ENCODE measurements around the gene SRCAP. TPM values are rescaled to one million over a fixed set of nuclear protein-coding genes. Genes with fewer than 3 reads are reported as not detected.

SRCAP gene
- total RNA-seq, 2 donors from 2014 or later = 27.5 to 30.0 TPM

GRCh38 chr16:30767767-30768465 is 68.9 kb downstream of the SRCAP start:
- Histone ChIP-seq H3K4me3 (no peak overlapping the region), H3K9me3 (no peaks in the 10 kb centered on the region), H3K4me1 (peaks cover 13% of the 10 kb centered on the region), H3K36me3 (replicated peaks in 1 of 2; ENCODE audit: insufficient read depth in 1 of 2, low read depth in 2 of 2) (peaks cover 27 to 68% of the 10 kb centered on the region in 2 donors), H3K27ac (no peak overlapping the region), H3K27me3 (no peaks in the 10 kb centered on the region)
- 90 to 94% methylated on average over 17 to 18 of the region's 18 CpGs for WGBS, 2 donors
- intact Hi-C loops (cut with DNase I) = no loop called here
- no peak for TF ChIP-seq POLR2A (IDR thresholded peaks at IDR 0.05)
- ATAC-seq (no peak), DNase-seq (no peak)

- H3K9me3 ChIP-seq = no peaks in the 10 kb centered on the region
- no peak overlapping the region for H3K4me3 ChIP-seq
- peaks cover 6% of the 10 kb centered on the region for H3K4me1 ChIP-seq
- no peak overlapping the region for H3K27ac ChIP-seq
- WGBS, 2 donors = 92 to 96% methylated on average over 23 of the region's 23 CpGs
- intact Hi-C loops (cut with DNase I) = no loop called here
- DNase-seq = no peak
- no peak for ATAC-seq
- H3K27me3 ChIP-seq = no peaks in the 10 kb centered on the region
- peaks cover 27 to 68% of the 10 kb centered on the region in 2 donors for H3K36me3 ChIP-seq (replicated peaks in 1 of 2; ENCODE audit: insufficient read depth in 1 of 2, low read depth in 2 of 2)
- TF ChIP-seq, protein P1, sequence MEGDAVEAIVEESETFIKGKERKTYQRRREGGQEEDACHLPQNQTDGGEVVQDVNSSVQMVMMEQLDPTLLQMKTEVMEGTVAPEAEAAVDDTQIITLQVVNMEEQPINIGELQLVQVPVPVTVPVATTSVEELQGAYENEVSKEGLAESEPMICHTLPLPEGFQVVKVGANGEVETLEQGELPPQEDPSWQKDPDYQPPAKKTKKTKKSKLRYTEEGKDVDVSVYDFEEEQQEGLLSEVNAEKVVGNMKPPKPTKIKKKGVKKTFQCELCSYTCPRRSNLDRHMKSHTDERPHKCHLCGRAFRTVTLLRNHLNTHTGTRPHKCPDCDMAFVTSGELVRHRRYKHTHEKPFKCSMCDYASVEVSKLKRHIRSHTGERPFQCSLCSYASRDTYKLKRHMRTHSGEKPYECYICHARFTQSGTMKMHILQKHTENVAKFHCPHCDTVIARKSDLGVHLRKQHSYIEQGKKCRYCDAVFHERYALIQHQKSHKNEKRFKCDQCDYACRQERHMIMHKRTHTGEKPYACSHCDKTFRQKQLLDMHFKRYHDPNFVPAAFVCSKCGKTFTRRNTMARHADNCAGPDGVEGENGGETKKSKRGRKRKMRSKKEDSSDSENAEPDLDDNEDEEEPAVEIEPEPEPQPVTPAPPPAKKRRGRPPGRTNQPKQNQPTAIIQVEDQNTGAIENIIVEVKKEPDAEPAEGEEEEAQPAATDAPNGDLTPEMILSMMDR (IDR thresholded peaks at IDR 0.05) = no peak
- TF ChIP-seq POLR2A (IDR thresholded peaks at IDR 0.05) = no peak
Observed at GRCh38 chr16:30768583-30769181, 69.7 kb downstream of the SRCAP start.

DNA sequence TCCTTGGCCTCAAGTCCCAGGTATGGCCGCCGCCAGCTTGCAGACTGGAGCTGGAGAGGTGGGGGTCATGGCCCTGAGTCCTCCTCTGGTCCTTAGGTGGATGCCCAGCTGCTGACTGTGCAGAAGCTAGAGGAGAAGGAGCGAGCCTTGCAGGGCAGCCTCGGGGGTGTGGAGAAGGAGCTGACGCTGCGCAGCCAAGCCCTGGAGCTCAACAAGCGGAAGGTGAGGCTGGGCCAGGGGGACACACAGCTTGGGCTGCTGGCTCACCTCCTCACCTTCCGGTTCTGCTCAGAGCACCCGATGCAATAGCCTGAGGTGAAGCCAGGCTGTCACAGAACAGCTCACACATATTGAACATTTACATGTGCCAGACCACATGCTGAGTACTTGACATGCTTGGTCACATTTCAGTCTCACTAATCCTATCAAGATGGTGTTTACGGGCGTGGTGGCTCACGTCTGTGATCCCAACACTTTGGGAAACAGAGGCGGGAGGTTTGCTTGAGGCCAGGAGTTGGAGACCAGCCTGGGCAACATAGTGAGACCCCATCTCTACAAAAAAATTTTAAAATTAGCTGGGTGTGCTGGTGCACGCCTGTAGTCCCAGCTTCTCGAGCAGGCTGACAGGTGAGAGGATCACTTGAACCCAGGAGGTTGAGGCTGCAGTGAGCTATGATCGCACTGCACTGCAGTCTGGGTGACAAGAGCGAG is 70.6 kb downstream of the SRCAP start:
- ATAC-seq (no peak), DNase-seq (no peak)
- 93 to 95% methylated on average over 16 to 17 of the region's 17 CpGs for WGBS, 2 donors
- intact Hi-C loops (cut with DNase I) = no loop called here
- H3K4me3 ChIP-seq = no peak overlapping the region
- TF ChIP-seq, protein P1 (IDR thresholded peaks at IDR 0.05) = no peak
- TF ChIP-seq POLR2A (IDR thresholded peaks at IDR 0.05) = no peak
- peaks cover 27 to 63% of the 10 kb centered on the region in 2 donors for H3K36me3 ChIP-seq (replicated peaks in 1 of 2; ENCODE audit: insufficient read depth in 1 of 2, low read depth in 2 of 2)
- no peak overlapping the region for H3K27ac ChIP-seq
- no peaks in the 10 kb centered on the region for H3K9me3 ChIP-seq
- H3K4me1 ChIP-seq = no peaks in the 10 kb centered on the region
- H3K27me3 ChIP-seq = no peaks in the 10 kb centered on the region

DNA sequence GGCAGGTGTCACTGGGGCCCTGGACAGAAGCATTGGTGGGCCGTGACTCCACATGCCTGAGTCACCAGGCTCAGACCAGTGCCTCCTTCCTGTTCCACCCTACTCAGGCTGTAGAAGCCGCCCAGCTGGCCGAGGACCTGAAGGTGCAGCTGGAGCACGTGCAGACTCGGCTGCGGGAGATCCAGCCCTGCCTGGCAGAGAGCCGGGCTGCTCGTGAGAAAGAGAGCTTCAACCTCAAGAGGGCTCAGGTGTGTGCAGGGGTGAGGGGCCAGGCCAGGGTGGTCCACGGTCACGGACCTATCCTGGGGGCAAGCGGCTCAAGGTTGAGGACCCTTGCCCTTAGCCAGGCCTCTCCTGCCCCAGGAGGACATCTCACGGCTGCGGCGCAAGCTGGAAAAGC is 72.8 kb downstream of the SRCAP start:
- no peak for DNase-seq
- WGBS, 2 donors = 85% methylated on average over 4 to 14 of the region's 14 CpGs
- no peak for TF ChIP-seq POLR2A (IDR thresholded peaks at IDR 0.05)
- TF ChIP-seq, protein P1 (IDR thresholded peaks at IDR 0.05) = no peak
- Histone ChIP-seq H3K4me1 (peaks cover 15% of the 10 kb centered on the region), H3K4me3 (no peak overlapping the region), H3K27ac (no peak overlapping the region), H3K36me3 (replicated peaks in 1 of 2; ENCODE audit: insufficient read depth in 1 of 2, low read depth in 2 of 2) (peaks cover 27 to 43% of the 10 kb centered on the region in 2 donors), H3K27me3 (no peaks in the 10 kb centered on the region), H3K9me3 (no peaks in the 10 kb centered on the region)
- intact Hi-C loops (cut with DNase I) = no loop called here
- no peak for ATAC-seq

- peaks cover 19% of the 10 kb centered on the region for H3K4me1 ChIP-seq
- no peak for ATAC-seq
- no peak overlapping the region for H3K27ac ChIP-seq
- TF ChIP-seq, protein P1 (IDR thresholded peaks at IDR 0.05) = no peak
- TF ChIP-seq POLR2A (IDR thresholded peaks at IDR 0.05) = no peak
- 86 to 90% methylated on average over 2 to 14 of the region's 14 CpGs for WGBS, 2 donors
- H3K4me3 ChIP-seq = no peak overlapping the region
- intact Hi-C loops (cut with DNase I) = no loop called here
- H3K27me3 ChIP-seq = no peaks in the 10 kb centered on the region
- H3K9me3 ChIP-seq = no peaks in the 10 kb centered on the region
- H3K36me3 ChIP-seq (replicated peaks in 1 of 2; ENCODE audit: insufficient read depth in 1 of 2, low read depth in 2 of 2) = peaks cover 14 to 26% of the 10 kb centered on the region in 2 donors
- no peak for DNase-seq
Observed at GRCh38 chr16:30773826-30774225, 74.9 kb downstream of the SRCAP start.
